Activated CD4-positive, alpha-beta T cell treated with anti-CD3 and anti-CD28 coated beads, Interleukin-2, amount 50 U/mL, for 48 hours (primary cell): ENCODE data around the gene MAP3K14.
"Not testable (repeated sequence)": the region's sequence is repeated elsewhere in the genome, so short reads cannot be mapped to it uniquely, and the experiment has no call there.

Source experiments
- DNase-seq, 2 experiments: peaks; one replicate each; pipeline ENCODE4 v3.0.0-alpha.2; 2020

MAP3K14 gene

GRCh38 chr17:45314741-45315647 lies 1.8 kb downstream of the MAP3K14 start:
- no peak for DNase-seq

- no peak for DNase-seq
Observed at GRCh38 chr17:45313996-45314740, 2.7 kb downstream of the MAP3K14 start.

GRCh38 chr17:45313421-45313771 lies 3.4 kb downstream of the MAP3K14 start:
- DNase-seq: no peak

GRCh38 chr17:45312477-45313420 lies 4.1 kb downstream of the MAP3K14 start:
- peak in 1 of 2 experiments; percentile 41 for DNase-seq

GRCh38 chr17:45311760-45312476 lies 4.9 kb downstream of the MAP3K14 start:
- peak; percentile 84 to 91 for DNase-seq

- DNase-seq: no peak
Observed at GRCh38 chr17:45311401-45311759, 5.4 kb downstream of the MAP3K14 start.

- no peak for DNase-seq
Observed at GRCh38 chr17:45310380-45311324, 6.2 kb downstream of the MAP3K14 start.

- DNase-seq: no peak
Observed at GRCh38 chr17:45309400-45309799, 7.4 kb downstream of the MAP3K14 start.

GRCh38 chr17:45308840-45309239 lies 8.0 kb downstream of the MAP3K14 start:
- DNase-seq: no peak

GRCh38 chr17:45308016-45308365 lies 8.8 kb downstream of the MAP3K14 start:
- no peak for DNase-seq

GRCh38 chr17:45307290-45308015 lies 9.4 kb downstream of the MAP3K14 start:
- peak; percentile 46 to 71 for DNase-seq

GRCh38 chr17:45306623-45307022 lies 10.2 kb downstream of the MAP3K14 start:
- DNase-seq: no peak

GRCh38 chr17:45306094-45306493 lies 10.7 kb downstream of the MAP3K14 start:
- no peak for DNase-seq

GRCh38 chr17:45305530-45306087 lies 11.2 kb downstream of the MAP3K14 start:
- no peak for DNase-seq

GRCh38 chr17:45302649-45303173 lies 14.1 kb downstream of the MAP3K14 start:
- peak in 1 of 2 experiments; percentile 57 for DNase-seq

- not testable (repeated sequence) for DNase-seq
Observed at GRCh38 chr17:45302220-45302619, 14.6 kb downstream of the MAP3K14 start.

- DNase-seq: no peak
Observed at GRCh38 chr17:45301674-45302073, 15.1 kb downstream of the MAP3K14 start.

GRCh38 chr17:45300060-45300751 lies 16.6 kb downstream of the MAP3K14 start:
- DNase-seq: no peak

- no peak for DNase-seq
Observed at GRCh38 chr17:45299361-45299760, 17.5 kb downstream of the MAP3K14 start.
